ENCODE results near the gene MCAM. TPM values are rescaled to one million over a fixed set of nuclear protein-coding genes. Genes with fewer than 3 reads are reported as not detected.

MCAM gene
- total RNA-seq, 1 donor from 2014 or later = 67.1 TPM

DNA sequence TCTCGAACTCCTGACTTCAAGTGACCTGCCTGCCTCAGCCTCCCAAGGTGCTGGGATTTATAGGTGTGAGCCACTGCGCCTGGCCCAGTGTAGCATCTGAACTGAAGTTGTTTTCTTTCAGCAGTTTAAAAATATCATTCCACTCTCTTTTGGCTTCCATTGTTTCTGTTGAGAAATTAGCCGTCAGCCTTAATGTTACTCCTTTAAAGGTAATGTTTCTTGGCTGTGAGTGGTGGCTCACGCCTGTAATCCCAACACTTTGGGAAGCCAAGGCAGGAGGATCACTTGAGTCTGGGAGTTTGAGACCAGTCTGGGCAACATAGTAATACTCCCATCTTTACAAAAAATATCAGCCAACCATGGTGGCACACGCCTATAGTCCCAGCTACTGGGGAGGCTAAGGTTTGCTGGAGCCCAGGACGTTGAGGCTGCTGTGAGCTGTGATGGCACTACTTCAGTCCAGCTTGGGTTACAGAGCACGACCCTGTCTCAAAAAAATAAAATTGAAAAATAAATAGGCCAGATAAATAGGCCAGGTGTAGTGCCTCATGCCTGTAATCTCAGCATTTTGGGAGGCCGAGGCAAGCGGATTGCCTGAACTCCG lies 25.9 kb downstream of the MCAM start:
- intact Hi-C loops (cut with DNase I) = no loop called here
- Histone ChIP-seq H3K9me3 (peaks cover 10% of the 10 kb centered on the region), H3K4me3 (no peak overlapping the region), H3K27ac (no peak overlapping the region), H3K4me1 (no peaks in the 10 kb centered on the region), H3K27me3 (ENCODE audit: low read depth) (no peaks in the 10 kb centered on the region), H3K36me3 (peaks cover 61% of the 10 kb centered on the region)
- no peak for ATAC-seq
- no peak for DNase-seq
- no peak for TF ChIP-seq CTCF (IDR thresholded peaks at IDR 0.05)

DNA sequence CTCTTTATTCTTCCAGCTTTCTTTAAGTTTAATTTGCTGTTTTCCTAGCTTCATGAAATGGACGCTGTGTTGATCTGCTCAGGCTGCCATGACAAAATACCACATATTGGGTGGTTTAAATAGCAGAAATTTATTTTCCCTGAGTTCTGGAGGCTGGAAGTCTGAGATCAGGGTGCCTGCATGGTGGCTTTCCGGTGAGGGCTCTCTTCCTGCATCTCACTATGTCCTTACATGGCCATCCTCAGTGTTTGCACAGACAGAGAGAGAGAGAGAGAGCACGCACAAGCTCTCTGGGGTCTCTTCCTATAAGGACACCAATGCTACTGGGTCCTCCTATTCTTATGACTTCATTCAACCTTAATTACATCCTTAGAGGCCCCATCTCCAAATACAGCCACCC lies 28.7 kb downstream of the MCAM start:
- Histone ChIP-seq H3K4me1 (peaks cover 7% of the 10 kb centered on the region), H3K9me3 (peaks cover 10% of the 10 kb centered on the region), H3K27ac (no peak overlapping the region), H3K4me3 (no peak overlapping the region), H3K36me3 (peaks cover 64% of the 10 kb centered on the region), H3K27me3 (ENCODE audit: low read depth) (no peaks in the 10 kb centered on the region)
- no peak for DNase-seq
- TF ChIP-seq CTCF (IDR thresholded peaks at IDR 0.05) = no peak
- intact Hi-C loops (cut with DNase I) = no loop called here
- no peak for ATAC-seq

DNA sequence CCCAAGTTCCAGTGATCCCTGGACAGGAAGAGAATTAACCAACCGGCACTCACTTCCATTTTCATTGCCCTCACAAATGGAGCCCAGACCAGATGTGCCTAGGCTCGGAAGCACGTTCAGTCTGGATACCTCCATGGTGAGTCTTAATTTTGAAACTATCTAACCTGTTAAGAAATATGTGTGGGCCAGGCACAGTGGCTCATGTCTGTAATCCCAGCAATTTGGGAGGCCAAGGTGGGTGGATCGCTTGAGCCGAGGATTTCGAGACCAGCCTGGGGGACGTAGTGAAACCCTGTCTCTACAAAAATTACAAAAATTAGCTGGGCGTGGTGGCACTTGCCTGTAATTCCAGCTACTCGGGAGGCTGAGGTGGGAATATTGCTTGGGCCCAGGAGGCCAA lies 31.5 kb downstream of the MCAM start:
- DNase-seq (no peak), ATAC-seq (no peak)
- Histone ChIP-seq H3K27ac (no peak overlapping the region), H3K4me3 (no peak overlapping the region), H3K27me3 (ENCODE audit: low read depth) (no peaks in the 10 kb centered on the region), H3K4me1 (peaks cover 7% of the 10 kb centered on the region), H3K36me3 (peaks cover 55% of the 10 kb centered on the region), H3K9me3 (no peaks in the 10 kb centered on the region)
- intact Hi-C loops (cut with DNase I) = no loop called here
- TF ChIP-seq CTCF (IDR thresholded peaks at IDR 0.05) = no peak

DNA sequence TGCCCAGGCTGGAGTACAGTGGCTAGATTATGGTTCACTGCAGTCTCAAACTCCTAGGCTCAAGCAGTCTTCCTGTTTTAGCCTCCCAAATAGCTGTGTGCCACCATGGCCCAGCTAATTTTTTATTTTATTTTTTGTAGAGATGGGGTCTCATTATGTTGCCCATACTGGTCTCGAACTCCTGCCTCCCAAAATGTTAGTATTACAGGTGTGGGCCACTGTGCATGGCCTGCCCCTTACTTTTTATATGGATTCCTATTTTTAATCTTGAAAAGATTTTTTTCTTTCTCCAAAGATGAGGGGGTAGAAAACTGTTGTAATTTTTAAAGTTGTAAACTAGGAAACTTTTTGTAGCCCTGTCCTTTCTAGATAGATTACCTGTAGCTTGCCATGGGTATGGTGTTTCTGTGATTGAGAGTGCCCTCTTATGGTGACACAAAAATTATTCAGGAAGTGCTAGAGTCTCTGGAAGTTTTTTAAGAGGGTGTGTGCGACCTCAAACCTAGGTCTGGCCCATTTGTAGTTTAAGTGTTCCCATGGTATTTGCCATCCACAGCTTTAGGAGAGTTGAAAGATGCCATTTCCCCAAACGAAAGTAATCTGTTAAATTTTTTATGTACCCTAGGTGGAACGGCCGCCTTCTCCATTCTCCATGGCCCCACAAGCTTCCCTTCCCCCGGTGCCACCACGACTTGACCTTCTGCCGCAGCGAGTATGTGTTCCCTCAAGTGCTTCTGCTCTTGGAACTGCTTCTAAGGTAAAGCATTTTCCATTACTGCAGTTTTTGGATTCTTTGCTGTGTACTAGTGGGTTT lies 32.4 kb downstream of the MCAM start:
- DNase-seq (no peak), ATAC-seq (peak; percentile 73 to 76)
- Histone ChIP-seq H3K4me3 (no peak overlapping the region), H3K4me1 (peaks cover 7% of the 10 kb centered on the region), H3K27me3 (ENCODE audit: low read depth) (no peaks in the 10 kb centered on the region), H3K27ac (no peak overlapping the region), H3K36me3 (peaks cover 57% of the 10 kb centered on the region), H3K9me3 (no peaks in the 10 kb centered on the region)
- intact Hi-C loops (cut with DNase I) = no loop called here
- TF ChIP-seq CTCF (IDR thresholded peaks at IDR 0.05) = peak; percentile 44

- no peaks in the 10 kb centered on the region for H3K9me3 ChIP-seq
- ATAC-seq (no peak), DNase-seq (no peak)
- peaks cover 62% of the 10 kb centered on the region for H3K36me3 ChIP-seq
- H3K27me3 ChIP-seq (ENCODE audit: low read depth) = no peaks in the 10 kb centered on the region
- H3K27ac ChIP-seq = no peak overlapping the region
- intact Hi-C loops (cut with DNase I) = no loop called here
- no peak overlapping the region for H3K4me3 ChIP-seq
- H3K4me1 ChIP-seq = peaks cover 7% of the 10 kb centered on the region
- no peak for TF ChIP-seq CTCF (IDR thresholded peaks at IDR 0.05)
Measured at GRCh38 chr11:119282495-119282894, 34.4 kb downstream of the MCAM start.

All from lower lobe of right lung (tissue), 2 donors.